ENCODE results near the gene FAM50B. TPM values are rescaled to one million over a fixed set of nuclear protein-coding genes. Genes with fewer than 3 reads are reported as not detected.

FAM50B gene
- total and polyA plus RNA-seq, 2 experiments from 2014 or later: 1.1 to 1.6 TPM

DNA sequence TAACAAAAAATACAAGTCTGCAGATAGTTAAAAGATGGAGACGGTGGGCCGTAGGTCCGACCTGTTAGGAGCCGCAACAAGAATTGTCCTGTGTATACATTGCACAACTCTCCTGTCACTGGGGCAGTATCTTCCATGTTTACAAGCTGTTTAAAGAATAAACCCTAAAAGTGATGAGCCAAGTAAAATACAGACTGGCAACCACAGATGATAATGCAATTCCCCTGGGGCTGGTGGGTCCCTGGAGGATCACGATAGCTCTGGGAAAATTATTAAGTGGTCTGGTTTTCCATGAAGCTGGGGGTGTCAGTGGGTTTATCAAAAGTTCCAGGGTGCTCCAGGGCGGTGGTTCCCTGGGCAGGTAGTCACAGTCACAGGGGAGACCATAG, 8.1 kb upstream of the FAM50B start:
- H3K9me2 ChIP-seq (replicated peaks; ENCODE audit: insufficient read depth): no peaks in the 10 kb centered on the region
- no peaks in the 10 kb centered on the region for H3K9me3 ChIP-seq (ENCODE audit: low read depth)
- DNase-seq (ENCODE audit: low spot score): no peak
- no peaks in the 10 kb centered on the region for H4K20me1 ChIP-seq (ENCODE audit: insufficient read depth, poor library complexity, severe bottlenecking)
- H3K27ac ChIP-seq: peak overlapping the region; percentile 49
- TF ChIP-seq EZH2 (IDR thresholded peaks at IDR 0.05; ENCODE audit: borderline replicate concordance) (no peak), EZH2phosphoT487 (IDR thresholded peaks at IDR 0.05; ENCODE audit: low read depth, severe bottlenecking, unreplicated experiment) (no peak)
- TF ChIP-seq, protein P1, sequence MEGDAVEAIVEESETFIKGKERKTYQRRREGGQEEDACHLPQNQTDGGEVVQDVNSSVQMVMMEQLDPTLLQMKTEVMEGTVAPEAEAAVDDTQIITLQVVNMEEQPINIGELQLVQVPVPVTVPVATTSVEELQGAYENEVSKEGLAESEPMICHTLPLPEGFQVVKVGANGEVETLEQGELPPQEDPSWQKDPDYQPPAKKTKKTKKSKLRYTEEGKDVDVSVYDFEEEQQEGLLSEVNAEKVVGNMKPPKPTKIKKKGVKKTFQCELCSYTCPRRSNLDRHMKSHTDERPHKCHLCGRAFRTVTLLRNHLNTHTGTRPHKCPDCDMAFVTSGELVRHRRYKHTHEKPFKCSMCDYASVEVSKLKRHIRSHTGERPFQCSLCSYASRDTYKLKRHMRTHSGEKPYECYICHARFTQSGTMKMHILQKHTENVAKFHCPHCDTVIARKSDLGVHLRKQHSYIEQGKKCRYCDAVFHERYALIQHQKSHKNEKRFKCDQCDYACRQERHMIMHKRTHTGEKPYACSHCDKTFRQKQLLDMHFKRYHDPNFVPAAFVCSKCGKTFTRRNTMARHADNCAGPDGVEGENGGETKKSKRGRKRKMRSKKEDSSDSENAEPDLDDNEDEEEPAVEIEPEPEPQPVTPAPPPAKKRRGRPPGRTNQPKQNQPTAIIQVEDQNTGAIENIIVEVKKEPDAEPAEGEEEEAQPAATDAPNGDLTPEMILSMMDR (IDR thresholded peaks at IDR 0.05; ENCODE audit: poor library complexity): no peak
- H2AFZ ChIP-seq: no peak overlapping the region
- no peak overlapping the region for H3K4me3 ChIP-seq
- H3K4me1 ChIP-seq (ENCODE audit: insufficient read depth): peaks cover 15% of the 10 kb centered on the region
- WGBS (ENCODE audit: low lambda C conversion rate, missing lambda C conversion rate): 51% methylated on average over 6 of the region's 6 CpGs
- no peak overlapping the region for H3K4me2 ChIP-seq
- no peaks in the 10 kb centered on the region for H3K27me3 ChIP-seq
- no peaks in the 10 kb centered on the region for H3K79me2 ChIP-seq
- no peaks in the 10 kb centered on the region for H3K36me3 ChIP-seq (replicated peaks; ENCODE audit: insufficient read depth, low read depth)

DNA sequence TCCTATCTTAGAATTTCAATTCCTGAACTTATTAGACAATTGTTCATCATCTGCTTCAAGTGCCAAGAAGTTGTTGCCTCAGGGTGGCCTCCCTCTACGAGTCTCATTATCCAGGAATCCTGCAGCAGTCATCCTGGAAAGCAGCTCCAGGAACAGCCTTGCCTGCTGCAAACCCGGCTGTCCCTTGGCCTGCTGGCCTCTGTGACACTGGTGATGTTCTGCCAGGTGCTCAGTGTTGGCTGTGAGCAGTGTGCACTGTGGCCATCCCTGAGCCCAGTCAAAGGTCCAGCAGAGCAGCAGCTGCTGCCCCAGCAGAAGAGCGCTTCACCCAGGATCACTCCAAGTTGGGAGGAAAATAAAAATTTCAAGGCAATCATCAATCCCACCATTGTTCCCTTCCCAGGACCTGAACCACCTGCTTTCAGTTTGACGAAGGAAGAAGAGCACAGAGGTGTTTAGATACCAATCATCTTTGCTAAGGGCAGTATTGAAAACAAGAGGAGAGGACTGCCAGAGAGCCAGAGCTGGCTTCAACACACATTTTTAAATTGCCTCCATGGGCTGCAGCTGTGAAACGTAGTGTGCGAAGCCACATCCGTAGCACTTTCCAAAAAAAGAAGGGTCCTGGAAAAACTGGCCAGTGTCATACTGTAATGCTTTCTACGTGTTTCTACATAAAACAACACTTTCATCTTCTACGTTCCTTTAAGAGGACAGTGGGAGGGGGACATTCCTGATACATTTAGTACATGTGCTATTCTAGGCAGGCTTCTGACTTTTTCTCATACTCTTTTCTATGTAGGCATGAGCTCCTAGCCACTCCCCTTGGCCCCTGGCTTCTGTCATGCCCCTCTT, 7.2 kb upstream of the FAM50B start:
- Histone ChIP-seq H3K79me2 (no peaks in the 10 kb centered on the region), H2AFZ (no peak overlapping the region), H4K20me1 (ENCODE audit: insufficient read depth, poor library complexity, severe bottlenecking) (no peaks in the 10 kb centered on the region), H3K36me3 (replicated peaks; ENCODE audit: insufficient read depth, low read depth) (no peaks in the 10 kb centered on the region), H3K9me2 (replicated peaks; ENCODE audit: insufficient read depth) (no peaks in the 10 kb centered on the region), H3K27me3 (no peaks in the 10 kb centered on the region), H3K4me1 (ENCODE audit: insufficient read depth) (peaks cover 15% of the 10 kb centered on the region), H3K4me2 (no peak overlapping the region), H3K27ac (peak overlapping the region; percentile 49), H3K4me3 (no peak overlapping the region), H3K9me3 (ENCODE audit: low read depth) (no peaks in the 10 kb centered on the region)
- no peak for DNase-seq (ENCODE audit: low spot score)
- TF ChIP-seq EZH2phosphoT487 (IDR thresholded peaks at IDR 0.05; ENCODE audit: low read depth, severe bottlenecking, unreplicated experiment): no peak
- WGBS (ENCODE audit: low lambda C conversion rate, missing lambda C conversion rate): 64% methylated on average over 9 of the region's 9 CpGs

DNA sequence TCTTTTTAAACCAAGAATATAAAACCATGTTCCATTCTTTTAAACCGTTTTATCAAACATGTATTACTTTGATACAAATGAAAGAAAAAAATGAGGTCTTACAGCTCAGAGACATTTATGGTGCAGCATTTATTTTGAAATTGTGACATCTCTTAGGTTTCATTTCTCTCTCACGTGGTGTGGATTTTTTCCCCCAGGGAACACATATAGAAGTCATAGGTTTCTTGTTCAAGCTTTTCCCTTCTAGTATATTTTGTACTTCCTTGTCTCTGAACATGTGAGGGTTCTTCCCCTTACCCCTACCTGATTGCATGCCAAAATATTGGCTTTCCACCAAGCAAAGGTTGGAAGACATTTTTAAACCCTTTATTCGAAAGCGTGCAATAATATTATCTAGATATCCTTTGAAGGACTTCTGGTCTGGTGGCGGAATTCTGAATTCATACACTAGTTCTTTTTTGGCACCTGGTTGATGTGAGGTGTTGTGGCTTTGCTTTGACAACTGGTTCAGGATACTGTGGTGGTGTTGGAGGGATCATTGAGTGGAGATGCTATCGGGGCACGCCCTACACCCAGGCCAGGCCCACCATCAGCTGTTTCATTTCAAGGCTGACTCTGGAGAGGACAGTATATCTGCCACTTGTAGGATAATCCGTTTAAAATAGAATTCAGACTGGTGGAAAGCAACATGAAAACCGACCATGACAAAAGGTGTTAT, 5.6 kb upstream of the FAM50B start:
- H3K9me2 ChIP-seq (replicated peaks; ENCODE audit: insufficient read depth): no peaks in the 10 kb centered on the region
- H2AFZ ChIP-seq: no peak overlapping the region
- no peak overlapping the region for H3K4me3 ChIP-seq
- H3K4me1 ChIP-seq (ENCODE audit: insufficient read depth): peaks cover 15% of the 10 kb centered on the region
- no peaks in the 10 kb centered on the region for H3K79me2 ChIP-seq
- no peak for DNase-seq (ENCODE audit: low spot score)
- H3K36me3 ChIP-seq (replicated peaks; ENCODE audit: insufficient read depth, low read depth): no peaks in the 10 kb centered on the region
- TF ChIP-seq EZH2 (IDR thresholded peaks at IDR 0.05; ENCODE audit: borderline replicate concordance): no peak
- TF ChIP-seq, protein P1 (IDR thresholded peaks at IDR 0.05; ENCODE audit: poor library complexity): no peak
- TF ChIP-seq EZH2phosphoT487 (IDR thresholded peaks at IDR 0.05; ENCODE audit: low read depth, severe bottlenecking, unreplicated experiment): no peak
- H3K4me2 ChIP-seq: no peak overlapping the region
- no peaks in the 10 kb centered on the region for H3K27me3 ChIP-seq
- no peak overlapping the region for H3K27ac ChIP-seq
- WGBS (ENCODE audit: low lambda C conversion rate, missing lambda C conversion rate): 75% methylated on average over 9 of the region's 9 CpGs
- no peaks in the 10 kb centered on the region for H4K20me1 ChIP-seq (ENCODE audit: insufficient read depth, poor library complexity, severe bottlenecking)
- H3K9me3 ChIP-seq (ENCODE audit: low read depth): no peaks in the 10 kb centered on the region

DNA sequence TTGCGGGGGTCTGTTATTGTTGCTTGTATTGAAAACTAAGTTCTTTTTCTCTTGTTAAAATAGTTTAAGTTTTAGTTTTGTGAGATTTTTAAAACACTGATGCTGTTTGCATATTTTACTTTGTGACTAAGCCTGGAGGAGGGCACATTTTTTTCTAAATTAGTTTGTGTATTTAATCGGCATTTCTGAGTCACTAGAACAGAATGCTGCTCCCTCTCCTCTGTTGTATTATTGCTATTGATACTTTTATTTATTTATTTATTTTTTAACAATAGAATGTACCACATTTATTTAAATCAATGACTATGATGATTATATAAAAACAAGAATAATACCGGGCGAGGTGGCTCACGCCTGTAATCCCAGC, 5.1 kb upstream of the FAM50B start:
- WGBS (ENCODE audit: low lambda C conversion rate, missing lambda C conversion rate): 93% methylated on average over 5 of the region's 5 CpGs
- no peaks in the 10 kb centered on the region for H4K20me1 ChIP-seq (ENCODE audit: insufficient read depth, poor library complexity, severe bottlenecking)
- no peaks in the 10 kb centered on the region for H3K9me3 ChIP-seq (ENCODE audit: low read depth)
- H3K27ac ChIP-seq: no peak overlapping the region
- TF ChIP-seq EZH2 (IDR thresholded peaks at IDR 0.05; ENCODE audit: borderline replicate concordance) (no peak), EZH2phosphoT487 (IDR thresholded peaks at IDR 0.05; ENCODE audit: low read depth, severe bottlenecking, unreplicated experiment) (no peak)
- TF ChIP-seq, protein P1 (IDR thresholded peaks at IDR 0.05; ENCODE audit: poor library complexity): no peak
- no peak overlapping the region for H3K4me3 ChIP-seq
- DNase-seq (ENCODE audit: low spot score): no peak
- peaks cover 15% of the 10 kb centered on the region for H3K4me1 ChIP-seq (ENCODE audit: insufficient read depth)
- no peaks in the 10 kb centered on the region for H3K79me2 ChIP-seq
- no peak overlapping the region for H2AFZ ChIP-seq
- H3K9me2 ChIP-seq (replicated peaks; ENCODE audit: insufficient read depth): no peaks in the 10 kb centered on the region
- H3K36me3 ChIP-seq (replicated peaks; ENCODE audit: insufficient read depth, low read depth): no peaks in the 10 kb centered on the region
- no peaks in the 10 kb centered on the region for H3K27me3 ChIP-seq
- H3K4me2 ChIP-seq: no peak overlapping the region
